GM12875 (cell line): ENCODE data around the gene CNBP.
A peak's percentile ranks its signal among the peaks of the same experiment; 100 is the strongest.

Experiments used
- H3K4me3 ChIP-seq: one replicate; pipeline ENCODE4 v1.5.1; 2011; ENCODE audit warnings: low read depth, low read length, control low read depth
- CTCF ChIP-seq: IDR thresholded peaks from 2 replicates; pipeline ENCODE4 v1.5.1; 2011; ENCODE audit warnings: low read depth, mild to moderate bottlenecking, control low read depth, inconsistent platforms, low read length, moderate library complexity, borderline replicate concordance; ENCODE audit not compliant: insufficient read depth

CNBP gene

GRCh38 chr3:129123314-129124060 lies 60.2 kb downstream of the CNBP start:
- no peak overlapping the region for H3K4me3 ChIP-seq

GRCh38 chr3:129122412-129123011 lies 61.2 kb downstream of the CNBP start:
- no peak overlapping the region for H3K4me3 ChIP-seq
- TF ChIP-seq CTCF: no peak

More at GRCh38 chr3:129123314-129124060, 60.2 kb downstream of the CNBP start:
- TF ChIP-seq CTCF: no peak

GRCh38 chr3:129121792-129122411 lies 61.8 kb downstream of the CNBP start, which contains the start of gene RAB43:
RAB43 (minus strand) TSS chr3:129121804; CDS start chr3:129121489, 315 bp downstream.
- peak within 1 kb of the TSS; percentile 85 for H3K4me3 ChIP-seq
- no peak for TF ChIP-seq CTCF

- TF ChIP-seq CTCF: no peak
- peak overlapping the region; percentile 85 for H3K4me3 ChIP-seq
These were observed 62.5 kb downstream of the CNBP start for GRCh38 chr3:129121016-129121791.

- H3K4me3 ChIP-seq: peak overlapping the region; percentile 85
- 0 out of 2 replicates have a peak, but pooled peaks have one; percentile 13 for TF ChIP-seq CTCF
These were observed 63.3 kb downstream of the CNBP start for GRCh38 chr3:129120254-129121004.

- H3K4me3 ChIP-seq: peak overlapping the region; percentile 63
- no peak for TF ChIP-seq CTCF
These were observed 64.2 kb downstream of the CNBP start for GRCh38 chr3:129119365-129120100.
